ENCODE data around the gene CCDC183.
"Not testable (repeated sequence)": the region's sequence is repeated elsewhere in the genome, so short reads cannot be mapped to it uniquely, and the experiment has no call there.

CCDC183 gene

GRCh38 chr9:136760834-136761544, 35.1 kb upstream of the CCDC183 start:
- peak; percentile 64 for DNase-seq (ENCODE audit: low read depth)

DNA sequence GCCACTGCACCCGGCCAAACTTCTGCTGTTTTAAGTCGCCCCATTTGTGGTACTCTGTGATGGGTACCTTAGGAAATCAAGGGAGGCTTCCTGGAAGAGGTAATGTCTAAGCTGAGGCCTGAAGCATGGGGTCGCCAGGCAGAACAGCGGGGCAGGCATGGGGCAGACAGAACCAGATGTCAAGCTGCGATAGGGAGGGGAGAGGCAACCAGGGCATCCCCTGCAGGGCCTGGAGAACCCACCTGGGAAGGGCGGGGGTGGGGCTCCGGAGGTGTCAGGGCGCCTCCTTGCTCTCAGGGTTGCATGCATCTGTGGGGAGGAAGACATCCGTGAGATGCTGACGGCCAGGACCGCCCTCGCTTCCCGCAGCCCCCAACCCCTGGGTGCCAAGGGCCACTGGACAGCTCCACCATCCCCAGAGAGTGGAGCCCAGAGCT, 34.6 kb upstream of the CCDC183 start:
- no peak for DNase-seq (ENCODE audit: low read depth)

DNA sequence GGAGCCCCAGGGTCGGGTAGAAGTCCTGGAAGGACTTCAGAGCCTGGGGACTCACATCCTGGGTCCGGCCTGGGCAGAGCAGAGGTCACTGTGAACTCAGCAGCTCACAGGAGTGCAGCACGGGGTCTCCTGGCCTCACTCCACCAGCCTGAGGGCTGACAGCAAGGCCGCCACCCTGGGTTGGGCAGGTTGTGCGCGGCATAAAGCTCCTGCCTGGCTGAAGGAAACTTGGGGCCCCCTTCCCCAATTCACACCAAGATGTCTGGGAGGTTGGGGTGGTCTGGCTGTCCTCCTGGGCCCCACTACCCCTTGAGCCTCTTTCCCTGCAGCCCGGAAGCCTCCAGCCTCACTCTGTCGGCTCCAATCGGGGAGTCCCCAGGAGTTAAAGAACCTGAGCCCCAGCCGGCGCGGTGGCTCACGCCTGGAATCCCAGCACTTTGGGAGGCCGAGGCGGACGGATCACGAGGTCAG, 33.9 kb upstream of the CCDC183 start:
- DNase-seq (ENCODE audit: low read depth) = no peak

DNA sequence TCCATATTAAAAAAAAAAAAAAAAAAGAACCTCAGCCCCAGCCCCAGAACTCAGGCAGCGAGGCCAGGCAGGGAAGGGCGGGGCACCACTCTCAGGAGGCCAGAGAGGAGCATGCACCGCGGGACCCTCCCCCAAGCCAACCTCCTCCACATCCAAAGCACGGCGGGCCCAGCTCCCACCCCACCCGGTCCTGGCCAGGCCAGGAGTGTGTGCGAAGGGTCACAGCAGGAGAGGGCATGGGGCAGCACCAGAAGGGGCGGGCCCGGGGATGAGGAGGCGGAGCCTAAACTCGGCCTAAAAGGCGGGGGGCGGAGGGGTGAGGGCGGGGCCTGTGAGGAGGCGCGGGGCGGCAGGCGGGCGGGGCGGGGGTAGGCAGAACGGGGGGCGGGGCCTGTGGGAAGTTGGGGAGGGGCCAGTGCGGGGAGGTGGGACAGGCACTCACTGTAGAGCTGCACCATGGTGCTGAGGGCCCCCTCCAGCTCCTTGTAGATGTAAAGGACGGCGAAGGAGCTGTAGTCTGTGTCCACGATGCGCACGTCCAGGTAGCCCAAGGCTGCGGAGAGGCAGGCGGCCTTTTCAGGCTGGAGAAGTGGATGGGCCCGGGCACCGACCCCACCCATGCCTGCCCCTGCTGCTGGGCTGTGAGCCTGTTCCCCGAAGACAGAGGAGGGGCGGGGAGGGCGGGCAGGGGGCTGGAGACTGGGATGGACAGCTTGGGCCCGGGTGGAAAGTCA, 33.1 kb upstream of the CCDC183 start:
- peak; percentile 79 for DNase-seq (ENCODE audit: low read depth)

GRCh38 chr9:136763649-136764035, 32.5 kb upstream of the CCDC183 start:
- no peak for DNase-seq (ENCODE audit: low read depth)

DNA sequence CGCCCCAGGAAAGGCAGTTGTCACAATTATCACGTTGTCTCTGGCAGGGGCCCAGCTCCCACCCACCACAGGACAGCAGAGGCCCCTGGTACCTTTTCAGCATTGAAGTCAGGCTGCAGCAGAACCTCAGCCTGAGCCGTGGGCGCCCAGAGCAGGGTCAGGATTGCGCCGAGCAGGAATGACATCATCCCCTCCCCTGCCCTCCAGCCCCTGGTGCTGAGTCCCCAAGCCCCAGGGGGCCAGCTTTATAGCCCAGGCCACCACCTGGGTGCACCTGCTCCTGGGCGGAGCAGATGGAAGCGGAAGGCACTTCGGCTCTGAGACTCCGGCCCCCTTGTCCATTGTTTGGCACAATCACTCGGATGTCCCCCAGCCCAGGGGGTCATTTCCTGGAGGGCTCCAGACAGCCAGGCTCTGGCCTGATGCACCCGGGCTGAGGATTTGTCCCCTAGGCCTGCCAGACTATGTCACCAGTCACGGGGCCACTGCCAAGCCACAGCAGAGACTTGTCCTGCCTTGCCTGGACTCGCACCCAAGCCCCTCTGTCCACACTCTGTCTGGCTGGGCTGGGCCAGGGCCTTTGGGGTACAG, 31.7 kb upstream of the CCDC183 start, which contains the start of gene LCN15:
LCN15 (minus strand) TSS at position 218 of the 591 bp plus-strand sequence; CDS start at position 188, 30 bp downstream.
- no peak for DNase-seq (ENCODE audit: low read depth)

- no peak for DNase-seq (ENCODE audit: low read depth)
Measured at GRCh38 chr9:136765041-136765440, 31.1 kb upstream of the CCDC183 start.

GRCh38 chr9:136765745-136766409, 30.3 kb upstream of the CCDC183 start:
- DNase-seq (ENCODE audit: low read depth) = not testable (repeated sequence)

DNA sequence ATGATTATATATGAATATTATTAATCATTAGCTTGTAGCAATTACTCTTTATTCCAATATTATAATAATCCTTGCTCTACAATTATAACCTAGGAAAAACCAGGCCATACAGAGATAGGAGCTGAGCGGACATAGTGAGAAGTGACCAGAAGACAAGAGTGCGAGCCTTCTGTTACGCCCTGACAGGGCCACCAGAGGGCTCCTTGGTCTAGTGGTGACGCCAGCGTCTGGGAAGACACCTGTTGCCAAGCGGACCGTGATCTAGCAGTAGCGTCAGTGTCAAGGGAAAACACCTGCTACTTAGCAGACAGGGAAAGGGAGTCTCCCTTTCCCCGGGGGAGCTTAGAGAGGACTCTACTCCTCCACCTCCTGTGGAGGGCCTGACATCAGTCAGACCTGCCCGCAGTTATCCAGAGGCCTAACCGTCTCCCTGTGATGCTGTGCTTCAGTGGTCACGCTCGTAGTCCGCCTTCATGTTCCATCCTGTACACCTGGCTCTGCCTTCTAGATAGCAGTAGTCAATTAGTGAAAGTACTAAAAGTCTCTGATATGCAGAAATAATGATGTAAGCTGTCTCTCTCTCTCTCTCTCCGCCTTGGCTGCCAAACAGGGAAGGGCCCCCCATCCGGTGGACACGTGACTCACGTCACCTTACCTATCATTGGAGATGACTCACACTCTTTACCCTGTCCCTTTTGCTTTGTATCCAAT, 29.6 kb upstream of the CCDC183 start:
- not testable (repeated sequence) for DNase-seq (ENCODE audit: low read depth)

GRCh38 chr9:136769710-136770191, 26.4 kb upstream of the CCDC183 start:
- DNase-seq (ENCODE audit: low read depth) = no peak

- DNase-seq (ENCODE audit: low read depth) = no peak
Measured at GRCh38 chr9:136771907-136772415, 24.2 kb upstream of the CCDC183 start.

GRCh38 chr9:136773386-136774044, 22.6 kb upstream of the CCDC183 start:
- DNase-seq (ENCODE audit: low read depth) = peak; percentile 70

GRCh38 chr9:136774416-136775045, 21.6 kb upstream of the CCDC183 start:
- DNase-seq (ENCODE audit: low read depth) = no peak

- no peak for DNase-seq (ENCODE audit: low read depth)
Measured at GRCh38 chr9:136775191-136775590, 20.9 kb upstream of the CCDC183 start.

DNA sequence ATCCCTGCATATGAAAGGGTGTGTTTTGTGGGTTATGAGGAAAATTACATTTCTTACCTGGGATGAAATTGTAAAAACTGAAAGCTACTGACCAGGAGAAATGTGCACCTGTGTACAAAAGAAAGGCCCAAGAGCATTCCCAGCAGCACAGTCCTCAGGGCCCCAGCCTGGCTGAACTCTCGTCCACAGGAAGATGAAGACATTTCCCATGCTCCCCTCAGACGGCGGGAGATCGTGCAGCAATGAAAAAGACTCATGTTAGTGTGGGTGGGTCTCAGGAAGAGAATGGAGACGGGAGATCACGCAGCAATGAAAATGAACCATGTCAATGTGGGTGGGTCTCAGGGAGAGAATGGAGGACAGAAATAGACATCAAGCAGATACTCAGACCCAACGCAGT, 19.2 kb upstream of the CCDC183 start:
- DNase-seq (ENCODE audit: low read depth) = no peak

DNA sequence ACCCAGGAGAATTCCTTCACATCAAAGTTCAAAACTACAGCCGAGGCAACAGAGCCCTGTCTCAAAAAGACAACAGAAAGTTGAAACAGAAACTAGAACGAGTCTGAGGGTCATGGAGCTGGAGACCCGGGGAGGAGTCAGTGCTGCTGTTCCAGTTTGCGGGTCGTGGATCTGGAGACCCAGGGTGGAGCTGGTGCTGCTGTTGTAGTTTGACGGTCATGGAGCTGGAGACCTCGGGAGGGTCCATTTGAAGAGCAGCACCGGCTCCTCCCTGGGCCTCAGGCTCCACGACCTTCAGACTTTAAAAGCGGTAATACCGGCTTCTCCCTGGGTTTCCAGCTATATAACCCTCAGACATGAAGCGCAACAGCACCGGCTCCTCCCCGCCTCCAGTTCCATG, 18.8 kb upstream of the CCDC183 start:
- no peak for DNase-seq (ENCODE audit: low read depth)

GRCh38 chr9:136779808-136780207, 16.3 kb upstream of the CCDC183 start:
- DNase-seq (ENCODE audit: low read depth) = no peak

GRCh38 chr9:136782452-136782851, 13.7 kb upstream of the CCDC183 start:
- no peak for DNase-seq (ENCODE audit: low read depth)

GRCh38 chr9:136784249-136784996, 11.7 kb upstream of the CCDC183 start:
- no peak for DNase-seq (ENCODE audit: low read depth)

DNA sequence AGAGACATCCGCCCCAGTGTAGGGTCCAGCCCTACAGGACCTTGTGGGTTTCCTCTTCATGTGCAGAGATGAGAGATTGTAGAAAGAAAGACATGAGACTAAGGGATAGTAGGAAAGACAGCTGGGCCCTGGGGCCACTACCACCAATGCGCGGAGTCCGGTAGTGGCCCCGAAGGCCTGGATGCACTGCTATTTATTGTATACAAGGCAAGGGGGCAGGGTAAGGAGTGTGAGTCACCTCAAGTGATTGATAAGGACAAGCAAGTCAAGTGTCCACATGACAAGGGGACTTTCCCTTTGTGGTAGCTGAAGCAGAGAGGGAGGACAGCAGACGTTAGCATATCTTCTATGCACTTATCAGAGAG, 11.2 kb upstream of the CCDC183 start:
- DNase-seq (ENCODE audit: low read depth) = no peak

Data from CMK (cell line).